H1 (cell line): ENCODE data around the gene HLA-A. TPM values are rescaled to one million over a fixed set of nuclear protein-coding genes. Genes with fewer than 3 reads are reported as not detected.

Source experiments
- CTCF ChIA-PET: fragments of 300-600 bp; sonication (Branson Sonifier 250); formaldehyde crosslinking; loops from one replicate; lab custom pipeline; 2021; ENCODE audit not compliant: partially characterized antibody; lab: Charles Lee
- POLR2A ChIA-PET: fragments of 300-600 bp; sonication (Branson Sonifier 250); formaldehyde crosslinking; loops from one replicate; lab custom pipeline; 2021; ENCODE audit warnings: inconsistent platforms; ENCODE audit not compliant: partially characterized antibody; lab: Charles Lee
- DNase-seq, 2 experiments: peaks; one replicate each; pipeline versions ENCODE4 v3.0.0 to v3.0.0-alpha.2; 2010 to 2022; ENCODE audit warnings: low spot score in 2 of 2, low read depth in 1 of 2, mixed read lengths in 1 of 2
- FAIRE-seq: peaks from 2 replicates; lab custom pipeline; 2011; peaks lifted over from hg19 to GRCh38; lab: Jason Lieb, UNC
- H2AFZ ChIP-seq: 2 replicates; pipeline ENCODE4 v1.8.1; 2012; ENCODE audit warnings: low read length, inconsistent platforms
- H2AK5ac ChIP-seq: 2 replicates; pipeline ENCODE4 v1.6.1; 2013; ENCODE audit warnings: low read depth, low read length
- H2BK120ac ChIP-seq: replicated peaks from 2 replicates; pipeline ENCODE3; 2013; ENCODE audit warnings: low read depth, low read length, inconsistent platforms
- H2BK12ac ChIP-seq: 2 replicates; pipeline ENCODE4 v1.6.1; 2013; ENCODE audit warnings: low read depth, low read length
- H2BK15ac ChIP-seq: 2 replicates; pipeline ENCODE4 v1.6.1; 2013; ENCODE audit warnings: low read length
- H2BK20ac ChIP-seq: 2 replicates; pipeline ENCODE4 v1.6.1; 2013; ENCODE audit warnings: low read length
- H2BK5ac ChIP-seq: 2 replicates; pipeline ENCODE4 v1.6.1; 2013; ENCODE audit warnings: low read depth, low read length
- H3K14ac ChIP-seq: 2 replicates; pipeline ENCODE4 v1.6.1; 2013; ENCODE audit warnings: inconsistent platforms; ENCODE audit not compliant: insufficient read length
- H3K18ac ChIP-seq: 2 replicates; pipeline ENCODE4 v1.6.1; 2013; ENCODE audit warnings: low read length; ENCODE audit errors: extremely low read depth
- H3K23ac ChIP-seq: 2 replicates; pipeline ENCODE4 v1.6.1; 2013; ENCODE audit warnings: inconsistent platforms; ENCODE audit not compliant: insufficient read length
- H3K23me2 ChIP-seq: 2 replicates; pipeline ENCODE4 v1.6.1; 2013; ENCODE audit warnings: low read depth, low read length
- H3K27ac ChIP-seq: 2 replicates; pipeline ENCODE4 v1.6.1; 2011; ENCODE audit warnings: low read depth, low read length, inconsistent platforms
- H3K27me3 ChIP-seq, 4 experiments: replicated peaks in 1 of 4; 1 replicate in 1 of 4; 2 replicates in 3 of 4; pipeline versions ENCODE4 v1.6.1 to v1.8.1; 2011 to 2013; ENCODE audit warnings: low read length in 3 of 4, mild to moderate bottlenecking in 3 of 4, inconsistent platforms in 2 of 4, mixed read lengths in 2 of 4, moderate library complexity in 1 of 4; ENCODE audit not compliant: control insufficient read depth in 3 of 4, insufficient read depth in 3 of 4; ENCODE audit errors: extremely low read depth in 1 of 4
- H3K36me3 ChIP-seq, 4 experiments: 2 replicates each; pipeline versions ENCODE4 v1.6.1 to v1.8.1; 2011 to 2013; ENCODE audit warnings: mild to moderate bottlenecking in 4 of 4, low read length in 3 of 4, moderate library complexity in 2 of 4, control low read depth in 1 of 4, inconsistent platforms in 1 of 4; ENCODE audit not compliant: insufficient read depth in 4 of 4, control insufficient read depth in 2 of 4
- H3K4ac ChIP-seq: replicated peaks from 2 replicates; pipeline ENCODE3; 2013; ENCODE audit warnings: low read length, low read depth, mixed read lengths, inconsistent platforms; ENCODE audit not compliant: insufficient read length
- H3K4me1 ChIP-seq, 4 experiments: replicated peaks in 1 of 4; 1 replicate in 1 of 4; 2 replicates in 3 of 4; pipeline versions ENCODE4 v1.6.1 to v1.8.1; 2011 to 2013; ENCODE audit warnings: low read length in 3 of 4, inconsistent platforms in 2 of 4, mixed read lengths in 1 of 4; ENCODE audit not compliant: insufficient read depth in 4 of 4, control insufficient read depth in 3 of 4
- H3K4me2 ChIP-seq, 2 experiments: 2 replicates each; pipeline versions ENCODE4 v1.6.1 to v1.8.1; 2011 to 2013; ENCODE audit warnings: low read depth in 2 of 2, low read length in 2 of 2, control low read depth in 1 of 2, inconsistent platforms in 1 of 2, mild to moderate bottlenecking in 1 of 2; ENCODE audit not compliant: insufficient read depth in 1 of 2
- H3K4me3 ChIP-seq, 4 experiments: fragments of 200-600, 300-600 bp in 1 of 4; sonication (generic), shearing (Covaris generic), sonication (Bioruptor Twin) in 1 of 4; 2 replicates each; pipeline versions ENCODE4 v1.5.1 to v1.8.1; 2011 to 2016; ENCODE audit warnings: low read length in 4 of 4, low read depth in 3 of 4, control low read depth in 2 of 4, inconsistent platforms in 2 of 4, mild to moderate bottlenecking in 2 of 4, mixed read lengths in 1 of 4, moderate library complexity in 1 of 4; ENCODE audit not compliant: insufficient read depth in 2 of 4; ENCODE audit errors: extremely low read depth in 1 of 4
- H3K56ac ChIP-seq: replicated peaks from 2 replicates; pipeline ENCODE3; 2013; ENCODE audit warnings: low read depth, mild to moderate bottlenecking, mixed read lengths, low read length, inconsistent platforms; ENCODE audit not compliant: insufficient read length
- H3K79me1 ChIP-seq: 2 replicates; pipeline ENCODE4 v1.6.1; 2013; ENCODE audit warnings: low read depth, low read length, control low read depth
- H3K79me2 ChIP-seq, 2 experiments: 2 replicates each; pipeline versions ENCODE4 v1.6.1 to v1.8.1; 2012 to 2013; ENCODE audit warnings: low read length in 2 of 2, mild to moderate bottlenecking in 2 of 2, inconsistent platforms in 1 of 2; ENCODE audit not compliant: insufficient read depth in 2 of 2, control insufficient read depth in 1 of 2
- H3K9ac ChIP-seq, 4 experiments: replicated peaks in 1 of 4; 1 replicate in 1 of 4; 2 replicates in 3 of 4; pipeline versions ENCODE4 v1.6.1 to v1.8.1; 2011 to 2013; ENCODE audit warnings: low read depth in 3 of 4, low read length in 3 of 4, control low read depth in 2 of 4, mild to moderate bottlenecking in 2 of 4, moderate library complexity in 2 of 4, inconsistent platforms in 1 of 4; ENCODE audit errors: extremely low read depth in 1 of 4
- H3K9me3 ChIP-seq, 2 experiments: 2 replicates each; pipeline versions ENCODE4 v1.6.1 to v1.8.1; 2012 to 2013; ENCODE audit warnings: mild to moderate bottlenecking in 2 of 2, moderate library complexity in 2 of 2, control low read depth in 1 of 2, inconsistent platforms in 1 of 2, low read depth in 1 of 2, low read length in 1 of 2, mixed read lengths in 1 of 2; ENCODE audit not compliant: insufficient read depth in 2 of 2
- H4K20me1 ChIP-seq, 2 experiments: replicated peaks in 1 of 2; 2 replicates each; pipeline versions ENCODE3 to v1.8.1; 2011 to 2013; ENCODE audit warnings: inconsistent platforms in 2 of 2, low read length in 2 of 2, mild to moderate bottlenecking in 1 of 2; ENCODE audit not compliant: insufficient read depth in 2 of 2, control insufficient read depth in 1 of 2
- H4K5ac ChIP-seq: 2 replicates; pipeline ENCODE4 v1.6.1; 2013; ENCODE audit warnings: low read length, low read depth, mixed read lengths, inconsistent platforms; ENCODE audit not compliant: insufficient read length
- H4K8ac ChIP-seq: 2 replicates; pipeline ENCODE4 v1.8.0; 2013; ENCODE audit warnings: mild to moderate bottlenecking, moderate library complexity, low read length, inconsistent platforms; ENCODE audit not compliant: insufficient read depth; ENCODE audit errors: extremely low read depth
- H4K91ac ChIP-seq: replicated peaks from 2 replicates; pipeline ENCODE3; 2013; ENCODE audit warnings: low read length, mixed read lengths, inconsistent platforms; ENCODE audit not compliant: insufficient read length
- BACH1 ChIP-seq: IDR thresholded peaks from 2 replicates; pipeline ENCODE4 v1.6.1; 2012; ENCODE audit warnings: low read length, improper control_type of control experiment
- POLR2A ChIP-seq, 2 experiments: IDR thresholded peaks; 1 replicate in 1 of 2; 2 replicates in 1 of 2; pipeline ENCODE4 v1.6.1; 2011; ENCODE audit warnings: low read depth in 2 of 2, low read length in 2 of 2, mild to moderate bottlenecking in 2 of 2; ENCODE audit errors: control extremely low read depth in 1 of 2
- POLR2AphosphoS5 ChIP-seq: IDR thresholded peaks from 2 replicates; pipeline ENCODE4 v1.6.1; 2011; ENCODE audit warnings: low read depth, low read length
- RNF2 ChIP-seq: fragments of 200-900, 300-1000 bp; sonication (generic); IDR thresholded peaks from 2 replicates; pipeline ENCODE4 v1.7.1; 2016; ENCODE audit warnings: borderline replicate concordance, low read depth, mild to moderate bottlenecking, antibody characterized with exemption, low read length; ENCODE audit not compliant: poor library complexity, severe bottlenecking; ENCODE audit errors: missing control alignments
- SIN3A ChIP-seq, 2 experiments: IDR thresholded peaks in 1 of 2; conservative IDR thresholded peaks in 1 of 2; 2 replicates each; pipeline ENCODE4 v1.6.1; 2011 to 2012; ENCODE audit warnings: low read length in 2 of 2, improper control_type of control experiment in 1 of 2, low read depth in 1 of 2, mild to moderate bottlenecking in 1 of 2
- TEAD4 ChIP-seq: IDR thresholded peaks from 2 replicates; pipeline ENCODE4 v1.6.1; 2012; ENCODE audit warnings: low read depth, low read length, inconsistent platforms, mixed read lengths
- WGBS, 2 experiments: shearing (Covaris generic) in 1 of 2; methylation state at CpG; one replicate each; pipeline versions ENCODE4 v1.1.6 to v1.1.7; 2013 to 2015; ENCODE audit warnings: low lambda C conversion rate in 2 of 2, mixed read lengths in 2 of 2, inconsistent platforms in 1 of 2, low coverage in 1 of 2, missing lambda C conversion rate in 1 of 2; ENCODE audit not compliant: insufficient replicate concordance in 2 of 2, insufficient coverage in 1 of 2, insufficient read length in 1 of 2; ENCODE audit errors: extremely low coverage in 1 of 2, missing lambda C conversion rate in 1 of 2; 5-methylcytosine and 5-hydroxymethylcytosine counted together
- polyA plus RNA-seq, 7 experiments: library from polyadenylated mRNA; depleted of rRNA in 3 of 7; stranded (reverse) in 5 of 7; unstranded in 2 of 7; fragments of >200 nt in 5 of 7; fragments of 200-250 nt in 2 of 7; gene quantifications; 1 replicate in 5 of 7; 2 replicates in 1 of 7; 4 replicates in 1 of 7; pipeline versions ENCODE4 v1.2.1 to v1.2.3, GENCODE V29; 2011 to 2013; ENCODE audit warnings: missing spikeins in 2 of 7, mixed read lengths in 2 of 7
- total RNA-seq: library from RNA; stranded (reverse); fragmentation: NEBNext Ultra II Directional; extraction: Animal tissue kit (Norgen Biotek cat#: 25700); gene quantifications from 2 replicates; pipeline ENCODE4 v1.2.1, GENCODE V29; 2021
- TF ChIP-seq, protein P1 (sequence below): IDR thresholded peaks from 2 replicates; pipeline ENCODE4 v1.6.1; 2012; ENCODE audit warnings: low read length, inconsistent platforms
- TF ChIP-seq, protein P2 (sequence below), 3 experiments: IDR thresholded peaks; 1 replicate in 2 of 3; 2 replicates in 1 of 3; pipeline versions ENCODE4 v1.5.1 to v1.6.1; 2011; ENCODE audit warnings: low read length in 3 of 3, mild to moderate bottlenecking in 3 of 3, inconsistent platforms in 2 of 3, low read depth in 1 of 3, moderate library complexity in 1 of 3; ENCODE audit not compliant: insufficient read depth in 1 of 3; ENCODE audit errors: control extremely low read depth in 1 of 3

HLA-A gene
- total and polyA plus RNA-seq, 2 of the 8 experiments (the other 6 are each of a cell fraction or from before 2014, with no cell fraction given) = 221 to 474 TPM

- Histone ChIP-seq H4K5ac (no peak overlapping the region), H2BK120ac (no peak overlapping the region), H2BK5ac (no peak overlapping the region), H3K27me3 (no peaks in the 10 kb centered on the region), H4K20me1 (no peaks in the 10 kb centered on the region), H4K8ac (no peak overlapping the region), H3K56ac (no peak overlapping the region), H2BK12ac (no peak overlapping the region), H3K23ac (no peak overlapping the region), H3K9ac (no peak overlapping the region), H3K27ac (no peak overlapping the region), H3K79me1 (no peaks in the 10 kb centered on the region), H2BK15ac (no peak overlapping the region), H3K23me2 (no peaks in the 10 kb centered on the region), H3K36me3 (no peaks in the 10 kb centered on the region), H3K18ac (no peak overlapping the region), H3K14ac (no peak overlapping the region), H2AK5ac (no peak overlapping the region), H3K4me3 (no peak overlapping the region), H3K4me2 (no peak overlapping the region), H2AFZ (no peak overlapping the region), H4K91ac (no peak overlapping the region), H2BK20ac (no peak overlapping the region), H3K4ac (no peak overlapping the region), H3K9me3 (no peaks in the 10 kb centered on the region; a peak in 1 of 4 replicates), H3K79me2 (no peaks in the 10 kb centered on the region), H3K4me1 (peaks cover 0 to 4% (median 0%) of the 10 kb centered on the region in 4 experiments; a peak in 2 of 7 replicates)
- POLR2A ChIA-PET = interaction anchor here (1.5 kb wide), 1 partner anchor 9 kb away, joined by 4 read pairs; no protein-coding TSS in a partner anchor
- FAIRE-seq (no peak), DNase-seq (no peak)
- CTCF ChIA-PET = interaction anchor here (0.7 kb wide), 1 partner anchor 58 kb away, joined by 3 read pairs; no protein-coding TSS in a partner anchor
- 83% methylated on average over 9 of the region's 9 CpGs; no CpG with 5 or more reads in 1 of the 2 experiments for WGBS, 2 experiments
- TF ChIP-seq RNF2 = no peak
- TF ChIP-seq POLR2A (IDR thresholded peaks at IDR 0.05; ENCODE audit: control extremely low read depth in 1 of 2, low read depth in 2 of 2, low read length in 2 of 2) = no peak
- no peak for TF ChIP-seq BACH1
- TF ChIP-seq, protein P1, sequence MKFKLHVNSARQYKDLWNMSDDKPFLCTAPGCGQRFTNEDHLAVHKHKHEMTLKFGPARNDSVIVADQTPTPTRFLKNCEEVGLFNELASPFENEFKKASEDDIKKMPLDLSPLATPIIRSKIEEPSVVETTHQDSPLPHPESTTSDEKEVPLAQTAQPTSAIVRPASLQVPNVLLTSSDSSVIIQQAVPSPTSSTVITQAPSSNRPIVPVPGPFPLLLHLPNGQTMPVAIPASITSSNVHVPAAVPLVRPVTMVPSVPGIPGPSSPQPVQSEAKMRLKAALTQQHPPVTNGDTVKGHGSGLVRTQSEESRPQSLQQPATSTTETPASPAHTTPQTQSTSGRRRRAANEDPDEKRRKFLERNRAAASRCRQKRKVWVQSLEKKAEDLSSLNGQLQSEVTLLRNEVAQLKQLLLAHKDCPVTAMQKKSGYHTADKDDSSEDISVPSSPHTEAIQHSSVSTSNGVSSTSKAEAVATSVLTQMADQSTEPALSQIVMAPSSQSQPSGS = no peak
- TF ChIP-seq SIN3A (conservative IDR thresholded peaks at IDR 0.05 in 1 of 2, IDR thresholded peaks at IDR 0.05 in 1 of 2; ENCODE audit: low read depth in 1 of 2, low read length in 2 of 2) = no peak
- TF ChIP-seq POLR2AphosphoS5 = no peak
- TF ChIP-seq, protein P2, sequence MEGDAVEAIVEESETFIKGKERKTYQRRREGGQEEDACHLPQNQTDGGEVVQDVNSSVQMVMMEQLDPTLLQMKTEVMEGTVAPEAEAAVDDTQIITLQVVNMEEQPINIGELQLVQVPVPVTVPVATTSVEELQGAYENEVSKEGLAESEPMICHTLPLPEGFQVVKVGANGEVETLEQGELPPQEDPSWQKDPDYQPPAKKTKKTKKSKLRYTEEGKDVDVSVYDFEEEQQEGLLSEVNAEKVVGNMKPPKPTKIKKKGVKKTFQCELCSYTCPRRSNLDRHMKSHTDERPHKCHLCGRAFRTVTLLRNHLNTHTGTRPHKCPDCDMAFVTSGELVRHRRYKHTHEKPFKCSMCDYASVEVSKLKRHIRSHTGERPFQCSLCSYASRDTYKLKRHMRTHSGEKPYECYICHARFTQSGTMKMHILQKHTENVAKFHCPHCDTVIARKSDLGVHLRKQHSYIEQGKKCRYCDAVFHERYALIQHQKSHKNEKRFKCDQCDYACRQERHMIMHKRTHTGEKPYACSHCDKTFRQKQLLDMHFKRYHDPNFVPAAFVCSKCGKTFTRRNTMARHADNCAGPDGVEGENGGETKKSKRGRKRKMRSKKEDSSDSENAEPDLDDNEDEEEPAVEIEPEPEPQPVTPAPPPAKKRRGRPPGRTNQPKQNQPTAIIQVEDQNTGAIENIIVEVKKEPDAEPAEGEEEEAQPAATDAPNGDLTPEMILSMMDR (IDR thresholded peaks at IDR 0.05; ENCODE audit: control extremely low read depth in 1 of 3, insufficient read depth in 1 of 3, low read depth in 1 of 3, low read length in 3 of 3) = no peak
- no peak for TF ChIP-seq TEAD4
These were observed 13.5 kb downstream of the HLA-A start for GRCh38 chr6:29955783-29956182.
